Measurements from ENCODE around the gene DNAH11. TPM values are rescaled to one million over a fixed set of nuclear protein-coding genes. Genes with fewer than 3 reads are reported as not detected.

Gene DNAH11
- total and polyA plus RNA-seq, 4 donors, result 0.05 to 0.50 (median 0.11) TPM

- no peak overlapping the region for H3K27ac ChIP-seq (ENCODE audit: low read depth in 1 of 2, low read length in 2 of 2)
- no peak for DNase-seq (ENCODE audit: low spot score)
- 84% methylated on average over 5 of the region's 5 CpGs for WGBS
- H3K27me3 ChIP-seq (ENCODE audit: control insufficient read depth in 4 of 4, insufficient read depth in 4 of 4, low read length in 3 of 4), result no peaks in the 10 kb centered on the region
- no peak for TF ChIP-seq JUND (IDR thresholded peaks at IDR 0.05)
- TF ChIP-seq, protein P1, sequence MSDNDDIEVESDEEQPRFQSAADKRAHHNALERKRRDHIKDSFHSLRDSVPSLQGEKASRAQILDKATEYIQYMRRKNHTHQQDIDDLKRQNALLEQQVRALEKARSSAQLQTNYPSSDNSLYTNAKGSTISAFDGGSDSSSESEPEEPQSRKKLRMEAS (IDR thresholded peaks at IDR 0.05), result no peak
- TF ChIP-seq YY1 (IDR thresholded peaks at IDR 0.05), result no peak
- TF ChIP-seq RAD21 (IDR thresholded peaks at IDR 0.05), result no peak
- no peak for TF ChIP-seq ATF3 (IDR thresholded peaks at IDR 0.05)
- no peak for TF ChIP-seq FOXA1 (IDR thresholded peaks at IDR 0.05)
- TF ChIP-seq FOXA2 (IDR thresholded peaks at IDR 0.05), result no peak
- TF ChIP-seq, protein P2, sequence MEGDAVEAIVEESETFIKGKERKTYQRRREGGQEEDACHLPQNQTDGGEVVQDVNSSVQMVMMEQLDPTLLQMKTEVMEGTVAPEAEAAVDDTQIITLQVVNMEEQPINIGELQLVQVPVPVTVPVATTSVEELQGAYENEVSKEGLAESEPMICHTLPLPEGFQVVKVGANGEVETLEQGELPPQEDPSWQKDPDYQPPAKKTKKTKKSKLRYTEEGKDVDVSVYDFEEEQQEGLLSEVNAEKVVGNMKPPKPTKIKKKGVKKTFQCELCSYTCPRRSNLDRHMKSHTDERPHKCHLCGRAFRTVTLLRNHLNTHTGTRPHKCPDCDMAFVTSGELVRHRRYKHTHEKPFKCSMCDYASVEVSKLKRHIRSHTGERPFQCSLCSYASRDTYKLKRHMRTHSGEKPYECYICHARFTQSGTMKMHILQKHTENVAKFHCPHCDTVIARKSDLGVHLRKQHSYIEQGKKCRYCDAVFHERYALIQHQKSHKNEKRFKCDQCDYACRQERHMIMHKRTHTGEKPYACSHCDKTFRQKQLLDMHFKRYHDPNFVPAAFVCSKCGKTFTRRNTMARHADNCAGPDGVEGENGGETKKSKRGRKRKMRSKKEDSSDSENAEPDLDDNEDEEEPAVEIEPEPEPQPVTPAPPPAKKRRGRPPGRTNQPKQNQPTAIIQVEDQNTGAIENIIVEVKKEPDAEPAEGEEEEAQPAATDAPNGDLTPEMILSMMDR (IDR thresholded peaks at IDR 0.05; ENCODE audit: low read depth, low read length, missing input control), result no peak
- TF ChIP-seq ZBTB33 (IDR thresholded peaks at IDR 0.05), result no peak
- TF ChIP-seq EGR1 (IDR thresholded peaks at IDR 0.05; ENCODE audit: low read depth in 2 of 2), result no peak
- no peak for TF ChIP-seq HNF4G (IDR thresholded peaks at IDR 0.05)
- TF ChIP-seq GABPA (IDR thresholded peaks at IDR 0.05 in 1 of 2, conservative IDR thresholded peaks at IDR 0.05 in 1 of 2), result no peak
- no peak for TF ChIP-seq REST (IDR thresholded peaks at IDR 0.05)
- TF ChIP-seq TAF1 (conservative IDR thresholded peaks at IDR 0.05), result no peak
- no peak for TF ChIP-seq RXRA (IDR thresholded peaks at IDR 0.05)
- no peak for TF ChIP-seq HNF4A (conservative IDR thresholded peaks at IDR 0.05)
- no peak for TF ChIP-seq NR2F2 (IDR thresholded peaks at IDR 0.05)
- no peak for TF ChIP-seq SP1 (IDR thresholded peaks at IDR 0.05)
- H3K36me3 ChIP-seq (ENCODE audit: control insufficient read depth in 4 of 4, insufficient read depth in 3 of 4, low read depth in 1 of 4, low read length in 3 of 4), result no peaks in the 10 kb centered on the region
- H3K9me3 ChIP-seq (ENCODE audit: control insufficient read depth in 4 of 4, low read length in 3 of 4), result no peaks in the 10 kb centered on the region
- no peaks in the 10 kb centered on the region for H3K4me1 ChIP-seq (ENCODE audit: control insufficient read depth in 4 of 4, insufficient read depth in 4 of 4, low read length in 3 of 4)
- no peak overlapping the region for H3K4me3 ChIP-seq (ENCODE audit: low read depth in 1 of 3, low read length in 3 of 3)
- no peak overlapping the region for H3K9ac ChIP-seq (ENCODE audit: low read depth in 1 of 2, low read length in 2 of 2)
Observed at GRCh38 chr7:21850531-21851285, 307.9 kb downstream of the DNAH11 start.

Measured in liver (tissue), 9 donors.